H9 (cell line): ENCODE results near the gene RGS8. TPM values are rescaled to one million over a fixed set of nuclear protein-coding genes. Genes with fewer than 3 reads are reported as not detected.

Experiments used
- DNase-seq: peaks from one replicate; pipeline ENCODE4 v3.0.0-alpha.2; 2017
- H2AFZ ChIP-seq: one replicate; pipeline ENCODE4 v1.6.1; 2013; ENCODE audit warnings: mild to moderate bottlenecking, low read length, control low read depth, moderate library complexity
- H2AK5ac ChIP-seq: 2 replicates; pipeline ENCODE4 v1.6.1; 2013; ENCODE audit warnings: low read length, control low read depth, mixed read lengths; ENCODE audit not compliant: insufficient read length
- H2BK120ac ChIP-seq: one replicate; pipeline ENCODE4 v1.6.1; 2013; ENCODE audit warnings: low read depth, mild to moderate bottlenecking, low read length, control low read depth, inconsistent platforms; ENCODE audit not compliant: poor library complexity, severe bottlenecking
- H2BK12ac ChIP-seq: 2 replicates; pipeline ENCODE4 v1.6.1; 2013; ENCODE audit warnings: low read length, control low read depth, mixed read lengths, low read depth; ENCODE audit not compliant: insufficient read length
- H2BK15ac ChIP-seq: 2 replicates; pipeline ENCODE4 v1.6.1; 2013; ENCODE audit warnings: low read depth, low read length, control low read depth
- H2BK20ac ChIP-seq: one replicate; pipeline ENCODE4 v1.6.1; 2013; ENCODE audit warnings: low read depth, mild to moderate bottlenecking, low read length, control low read depth, inconsistent platforms; ENCODE audit not compliant: poor library complexity, severe bottlenecking
- H2BK5ac ChIP-seq: 2 replicates; pipeline ENCODE4 v1.6.1; 2013; ENCODE audit warnings: low read length, control low read depth, mixed read lengths; ENCODE audit not compliant: insufficient read length
- H3K14ac ChIP-seq: 2 replicates; pipeline ENCODE4 v1.6.1; 2013; ENCODE audit warnings: low read length, control low read depth; ENCODE audit not compliant: insufficient read depth
- H3K18ac ChIP-seq: 2 replicates; pipeline ENCODE4 v1.6.1; 2013; ENCODE audit warnings: low read depth, mild to moderate bottlenecking, mixed read lengths, low read length, control low read depth; ENCODE audit not compliant: insufficient read length
- H3K23ac ChIP-seq: 2 replicates; pipeline ENCODE4 v1.6.1; 2013; ENCODE audit warnings: low read length, control low read depth, mixed read lengths, low read depth; ENCODE audit not compliant: insufficient read length
- H3K23me2 ChIP-seq: 2 replicates; pipeline ENCODE4 v1.6.1; 2013; ENCODE audit warnings: low read depth, mild to moderate bottlenecking, mixed read lengths, low read length, control low read depth; ENCODE audit not compliant: insufficient read length, poor library complexity, severe bottlenecking
- H3K27ac ChIP-seq: 2 replicates; pipeline ENCODE4 v1.5.1; 2013; ENCODE audit warnings: low read length, control low read depth, mixed read lengths, low read depth; ENCODE audit not compliant: insufficient read length
- H3K27me3 ChIP-seq: 2 replicates; pipeline ENCODE4 v1.6.1; 2013; ENCODE audit warnings: low read length, control low read depth, inconsistent platforms; ENCODE audit not compliant: insufficient read depth
- H3K4ac ChIP-seq: 2 replicates; pipeline ENCODE4 v1.6.1; 2013; ENCODE audit warnings: low read depth, mild to moderate bottlenecking, control low read depth, inconsistent platforms, low read length, moderate library complexity
- H3K4me1 ChIP-seq: 2 replicates; pipeline ENCODE4 v1.6.1; 2013; ENCODE audit warnings: low read length, control low read depth, inconsistent platforms; ENCODE audit not compliant: insufficient read depth
- H3K4me2 ChIP-seq: 2 replicates; pipeline ENCODE4 v1.6.1; 2013; ENCODE audit warnings: low read length, control low read depth, mixed read lengths; ENCODE audit not compliant: insufficient read length, insufficient read depth
- H3K56ac ChIP-seq: 2 replicates; pipeline ENCODE4 v1.6.1; 2013; ENCODE audit warnings: low read depth, mild to moderate bottlenecking, mixed read lengths, low read length, control low read depth; ENCODE audit not compliant: insufficient read length
- H3K79me1 ChIP-seq: 2 replicates; pipeline ENCODE4 v1.6.1; 2013; ENCODE audit warnings: low read depth, mild to moderate bottlenecking, moderate library complexity, low read length, control low read depth, inconsistent platforms; ENCODE audit not compliant: insufficient read depth, poor library complexity, severe bottlenecking
- H3K79me2 ChIP-seq: 2 replicates; pipeline ENCODE4 v1.6.1; 2013; ENCODE audit warnings: low read length, control low read depth, inconsistent platforms; ENCODE audit not compliant: insufficient read depth
- H3K9ac ChIP-seq: 2 replicates; pipeline ENCODE4 v1.6.1; 2013; ENCODE audit warnings: low read length, control low read depth, mixed read lengths; ENCODE audit not compliant: insufficient read length; ENCODE audit errors: extremely low read depth
- H3K9me3 ChIP-seq: one replicate; pipeline ENCODE4 v1.6.1; 2013; ENCODE audit warnings: low read depth, low read length, inconsistent platforms; ENCODE audit not compliant: control insufficient read depth
- H3T11ph ChIP-seq: one replicate; pipeline ENCODE4 v1.6.1; 2013; ENCODE audit warnings: mild to moderate bottlenecking, low read length, control low read depth, inconsistent platforms
- H4K20me1 ChIP-seq: one replicate; pipeline ENCODE4 v1.6.1; 2013; ENCODE audit not compliant: control insufficient read depth, insufficient read length, insufficient read depth
- H4K5ac ChIP-seq: 2 replicates; pipeline ENCODE4 v1.6.1; 2013; ENCODE audit warnings: low read depth, mild to moderate bottlenecking, mixed read lengths, low read length, control low read depth; ENCODE audit not compliant: insufficient read length
- H4K8ac ChIP-seq: replicated peaks from 2 replicates; pipeline ENCODE4 v1.6.1; 2013; ENCODE audit warnings: low read length, control low read depth, mixed read lengths, low read depth; ENCODE audit not compliant: insufficient read length
- H4K91ac ChIP-seq: 2 replicates; pipeline ENCODE4 v1.6.1; 2013; ENCODE audit warnings: low read depth, mild to moderate bottlenecking, moderate library complexity, mixed read lengths, low read length, control low read depth; ENCODE audit not compliant: insufficient read length
- H3K27ac Mint-ChIP-seq, 3 experiments: 2 replicates in 2 of 3; 3 replicates in 1 of 3; pipeline ENCODE4 v1.8.0; 2020 to 2021; ENCODE audit warnings: mixed read lengths in 3 of 3, mild to moderate bottlenecking in 1 of 3, moderate library complexity in 1 of 3
- H3K27me3 Mint-ChIP-seq: 2 replicates; pipeline ENCODE4 v1.8.0; 2021; ENCODE audit warnings: low read depth, mild to moderate bottlenecking, moderate library complexity, mixed read lengths
- H3K36me3 Mint-ChIP-seq, 3 experiments: 2 replicates in 2 of 3; 3 replicates in 1 of 3; pipeline ENCODE4 v1.8.0; 2020 to 2021; ENCODE audit warnings: low read depth in 3 of 3, mixed read lengths in 3 of 3; ENCODE audit not compliant: insufficient read depth in 1 of 3
- H3K4me1 Mint-ChIP-seq, 2 experiments: 2 replicates each; pipeline ENCODE4 v1.8.0; 2020; ENCODE audit warnings: mixed read lengths in 2 of 2
- H3K4me3 Mint-ChIP-seq, 2 experiments: 2 replicates in 1 of 2; 3 replicates in 1 of 2; pipeline ENCODE4 v1.8.0; 2020 to 2021; ENCODE audit warnings: mild to moderate bottlenecking in 2 of 2, mixed read lengths in 2 of 2, moderate library complexity in 1 of 2
- H3K9me3 Mint-ChIP-seq, 2 experiments: 2 replicates in 1 of 2; 3 replicates in 1 of 2; pipeline ENCODE4 v1.8.0; 2020; ENCODE audit warnings: mild to moderate bottlenecking in 2 of 2, mixed read lengths in 2 of 2, moderate library complexity in 1 of 2
- WGBS: extraction: QIAGEN DNeasy Blood & Tissue Kit; methylation state at CpG from one replicate; pipeline ENCODE4 v1.1.7; 2013; ENCODE audit warnings: missing lambda C conversion rate, low lambda C conversion rate, mixed read lengths; ENCODE audit not compliant: insufficient read length; ENCODE audit errors: extremely low coverage; 5-methylcytosine and 5-hydroxymethylcytosine counted together
- total RNA-seq: library from RNA; stranded (reverse); gene quantifications from 2 replicates; pipeline ENCODE4 v1.2.1, GENCODE V29; 2021
- TF ChIP-seq, protein P1 (sequence below): fragments of 200-600 bp; sonication (generic); conservative IDR thresholded peaks from 3 replicates; pipeline ENCODE4 v1.8.0; 2021; ENCODE audit warnings: antibody characterized with exemption, mild to moderate bottlenecking

The RGS8 gene
- total RNA-seq, 1 experiment from 2014 or later = not detected

DNA sequence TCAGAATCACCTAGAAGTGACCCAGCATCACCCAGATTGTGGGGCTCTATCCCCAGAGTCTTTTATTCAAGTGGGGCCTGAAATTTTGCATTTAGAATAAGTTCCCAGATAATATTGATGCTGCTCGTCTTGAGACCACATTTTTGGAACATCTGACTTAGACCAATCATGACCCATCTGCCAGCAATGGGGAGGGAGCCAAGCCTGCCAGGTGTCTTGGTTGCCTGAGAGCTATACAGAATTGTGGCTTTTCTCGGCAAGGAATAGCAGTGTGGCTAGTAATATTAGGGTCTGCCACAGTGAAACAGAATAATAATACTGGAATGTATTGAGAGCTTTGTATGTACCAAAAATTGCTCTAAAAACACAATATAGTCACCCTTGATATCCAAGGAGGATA lies 31.1 kb upstream of the RGS8 start:
- TF ChIP-seq, protein P1, sequence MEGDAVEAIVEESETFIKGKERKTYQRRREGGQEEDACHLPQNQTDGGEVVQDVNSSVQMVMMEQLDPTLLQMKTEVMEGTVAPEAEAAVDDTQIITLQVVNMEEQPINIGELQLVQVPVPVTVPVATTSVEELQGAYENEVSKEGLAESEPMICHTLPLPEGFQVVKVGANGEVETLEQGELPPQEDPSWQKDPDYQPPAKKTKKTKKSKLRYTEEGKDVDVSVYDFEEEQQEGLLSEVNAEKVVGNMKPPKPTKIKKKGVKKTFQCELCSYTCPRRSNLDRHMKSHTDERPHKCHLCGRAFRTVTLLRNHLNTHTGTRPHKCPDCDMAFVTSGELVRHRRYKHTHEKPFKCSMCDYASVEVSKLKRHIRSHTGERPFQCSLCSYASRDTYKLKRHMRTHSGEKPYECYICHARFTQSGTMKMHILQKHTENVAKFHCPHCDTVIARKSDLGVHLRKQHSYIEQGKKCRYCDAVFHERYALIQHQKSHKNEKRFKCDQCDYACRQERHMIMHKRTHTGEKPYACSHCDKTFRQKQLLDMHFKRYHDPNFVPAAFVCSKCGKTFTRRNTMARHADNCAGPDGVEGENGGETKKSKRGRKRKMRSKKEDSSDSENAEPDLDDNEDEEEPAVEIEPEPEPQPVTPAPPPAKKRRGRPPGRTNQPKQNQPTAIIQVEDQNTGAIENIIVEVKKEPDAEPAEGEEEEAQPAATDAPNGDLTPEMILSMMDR = no peak
- no peaks in the 10 kb centered on the region for H3K36me3 Mint-ChIP-seq
- Histone ChIP-seq H2BK12ac (no peak overlapping the region), H3K79me1 (no peaks in the 10 kb centered on the region), H2AK5ac (no peak overlapping the region), H2BK120ac (no peak overlapping the region), H4K5ac (no peak overlapping the region), H3K56ac (no peak overlapping the region), H2BK15ac (no peak overlapping the region), H2AFZ (no peak overlapping the region), H3T11ph (no peak overlapping the region), H2BK5ac (no peak overlapping the region), H3K27ac (no peak overlapping the region), H3K79me2 (no peaks in the 10 kb centered on the region), H3K23ac (no peak overlapping the region), H4K20me1 (no peaks in the 10 kb centered on the region), H4K8ac (no peak overlapping the region), H4K91ac (no peak overlapping the region), H2BK20ac (no peak overlapping the region), H3K4me1 (no peaks in the 10 kb centered on the region), H3K9ac (no peak overlapping the region), H3K4me2 (no peak overlapping the region), H3K9me3 (no peaks in the 10 kb centered on the region), H3K4ac (no peak overlapping the region), H3K23me2 (no peaks in the 10 kb centered on the region), H3K27me3 (no peaks in the 10 kb centered on the region), H3K14ac (no peak overlapping the region), H3K18ac (no peak overlapping the region)
- H3K4me3 Mint-ChIP-seq = no peak overlapping the region
- peaks cover 2% of the 10 kb centered on the region; the same call in 1 of the 2 replicates for H3K27me3 Mint-ChIP-seq
- no peak overlapping the region for H3K27ac Mint-ChIP-seq
- no peaks in the 10 kb centered on the region for H3K9me3 Mint-ChIP-seq
- DNase-seq = no peak
- H3K4me1 Mint-ChIP-seq = peaks cover 9 to 10% of the 10 kb centered on the region in 2 experiments
- no CpG with 5 or more reads among the region's 2 CpGs for WGBS
